OCI-LY7 (cell line): Measurements from ENCODE around the gene OR52H1.

Experiments
- EZH2phosphoT487 ChIP-seq: fragments of 200-600 bp; sonication (generic); IDR thresholded peaks from 2 replicates; pipeline ENCODE4 v1.6.1; 2018; ENCODE audit warnings: low read depth, borderline replicate concordance, mild to moderate bottlenecking, mixed run types, antibody characterized with exemption, low read length, moderate library complexity, mixed read lengths
- TF ChIP-seq, protein P1 (sequence below): fragments of 200-600 bp; sonication (generic); conservative IDR thresholded peaks from 2 replicates; pipeline ENCODE4 v1.5.1; 2014; ENCODE audit warnings: mild to moderate bottlenecking, antibody characterized with exemption, low read length, moderate library complexity, mixed read lengths

GRCh38 chr11:5596607-5597201 is 48.4 kb upstream of the OR52H1 start, which contains the start of gene TRIM6:
- TF ChIP-seq, protein P1, sequence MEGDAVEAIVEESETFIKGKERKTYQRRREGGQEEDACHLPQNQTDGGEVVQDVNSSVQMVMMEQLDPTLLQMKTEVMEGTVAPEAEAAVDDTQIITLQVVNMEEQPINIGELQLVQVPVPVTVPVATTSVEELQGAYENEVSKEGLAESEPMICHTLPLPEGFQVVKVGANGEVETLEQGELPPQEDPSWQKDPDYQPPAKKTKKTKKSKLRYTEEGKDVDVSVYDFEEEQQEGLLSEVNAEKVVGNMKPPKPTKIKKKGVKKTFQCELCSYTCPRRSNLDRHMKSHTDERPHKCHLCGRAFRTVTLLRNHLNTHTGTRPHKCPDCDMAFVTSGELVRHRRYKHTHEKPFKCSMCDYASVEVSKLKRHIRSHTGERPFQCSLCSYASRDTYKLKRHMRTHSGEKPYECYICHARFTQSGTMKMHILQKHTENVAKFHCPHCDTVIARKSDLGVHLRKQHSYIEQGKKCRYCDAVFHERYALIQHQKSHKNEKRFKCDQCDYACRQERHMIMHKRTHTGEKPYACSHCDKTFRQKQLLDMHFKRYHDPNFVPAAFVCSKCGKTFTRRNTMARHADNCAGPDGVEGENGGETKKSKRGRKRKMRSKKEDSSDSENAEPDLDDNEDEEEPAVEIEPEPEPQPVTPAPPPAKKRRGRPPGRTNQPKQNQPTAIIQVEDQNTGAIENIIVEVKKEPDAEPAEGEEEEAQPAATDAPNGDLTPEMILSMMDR: no peak
- TF ChIP-seq EZH2phosphoT487: no peak
